Gastroesophageal sphincter (tissue), 3 donors: Measurements from ENCODE around the gene BPGM.

Experiments used
- CTCF ChIP-seq, 4 experiments: fragments of 200-600 bp in 2 of 4; fragments of 450-650 bp in 2 of 4; sonication (generic) in 1 of 4; IDR thresholded peaks; one replicate each; pipeline ENCODE4 v1.5.1; 2017 to 2019; ENCODE audit warnings: antibody characterized with exemption in 4 of 4, mild to moderate bottlenecking in 2 of 4, moderate library complexity in 2 of 4
- EP300 ChIP-seq: sonication (generic); formaldehyde crosslinking; IDR thresholded peaks from one replicate; pipeline ENCODE4 v1.6.1; 2017; ENCODE audit warnings: antibody characterized with exemption, mild to moderate bottlenecking
- POLR2AphosphoS5 ChIP-seq: sonication (generic); formaldehyde crosslinking; IDR thresholded peaks from one replicate; pipeline ENCODE4 v1.6.1; 2017; ENCODE audit warnings: antibody characterized with exemption

- TF ChIP-seq EP300, result no peak
- TF ChIP-seq CTCF (IDR thresholded peaks at IDR 0.05), result no peak
- no peak for TF ChIP-seq POLR2AphosphoS5
Observed at GRCh38 chr7:134625550-134625949, 21.1 kb upstream of the BPGM start.
